ENCODE measurements around the gene RPL39L.
A peak's percentile ranks its signal among the peaks of the same experiment; 100 is the strongest.
"Not testable (repeated sequence)": the region's sequence is repeated elsewhere in the genome, so short reads cannot be mapped to it uniquely, and the experiment has no call there.

The RPL39L gene

GRCh38 chr3:187165144-187165543, 25.8 kb upstream of the RPL39L start:
- no peaks in the 10 kb centered on the region for H3K4me1 Mint-ChIP-seq (ENCODE audit: low read depth in 2 of 2)
- peaks cover 6 to 10% of the 10 kb centered on the region in 2 donors for H3K27me3 Mint-ChIP-seq
- no peak overlapping the region for H3K27ac Mint-ChIP-seq
- peak; percentile 77 for ATAC-seq (replicated peaks)
- no peaks in the 10 kb centered on the region for H3K9me3 Mint-ChIP-seq
- DNase-seq = peak; percentile 37 to 51 (median 48)
- H3K4me3 Mint-ChIP-seq = no peak overlapping the region
- H3K36me3 Mint-ChIP-seq (ENCODE audit: insufficient read depth) = no peaks in the 10 kb centered on the region

- H3K36me3 Mint-ChIP-seq (ENCODE audit: insufficient read depth) = no peaks in the 10 kb centered on the region
- ATAC-seq (replicated peaks) = no peak
- peaks cover 6 to 10% of the 10 kb centered on the region in 2 donors for H3K27me3 Mint-ChIP-seq
- no peaks in the 10 kb centered on the region for H3K4me1 Mint-ChIP-seq (ENCODE audit: low read depth in 2 of 2)
- H3K4me3 Mint-ChIP-seq = no peak overlapping the region
- peaks cover 0 to 2% of the 10 kb centered on the region in 2 donors for H3K9me3 Mint-ChIP-seq
- no peak overlapping the region for H3K27ac Mint-ChIP-seq
- no peak for DNase-seq
Observed at GRCh38 chr3:187162265-187162953, 23.1 kb upstream of the RPL39L start.

- Mint-ChIP-seq H3K4me1 (ENCODE audit: low read depth in 2 of 2) (no peaks in the 10 kb centered on the region), H3K27ac (no peak overlapping the region), H3K9me3 (peaks cover 0 to 2% of the 10 kb centered on the region in 2 donors), H3K36me3 (ENCODE audit: insufficient read depth) (no peaks in the 10 kb centered on the region), H3K4me3 (no peak overlapping the region), H3K27me3 (peaks cover 6 to 10% of the 10 kb centered on the region in 2 donors)
- ATAC-seq (replicated peaks) (no peak), DNase-seq (no peak)
Observed at GRCh38 chr3:187161556-187161955, 22.3 kb upstream of the RPL39L start.

GRCh38 chr3:187150599-187150998, 11.3 kb upstream of the RPL39L start:
- peaks cover 34 to 48% of the 10 kb centered on the region in 2 donors for H3K27me3 Mint-ChIP-seq
- H3K4me1 Mint-ChIP-seq (ENCODE audit: low read depth in 2 of 2) = peaks cover 0 to 5% of the 10 kb centered on the region in 2 donors
- no peaks in the 10 kb centered on the region for H3K9me3 Mint-ChIP-seq
- ATAC-seq (replicated peaks) (peak; percentile 72), DNase-seq (peak; percentile 56 to 63 (median 63))
- H3K27ac Mint-ChIP-seq = no peak overlapping the region
- H3K36me3 Mint-ChIP-seq (ENCODE audit: insufficient read depth) = peaks cover 2% of the 10 kb centered on the region
- no peak overlapping the region for H3K4me3 Mint-ChIP-seq

GRCh38 chr3:187150186-187150585, 10.9 kb upstream of the RPL39L start:
- Mint-ChIP-seq H3K4me3 (no peak overlapping the region), H3K36me3 (ENCODE audit: insufficient read depth) (peaks cover 2% of the 10 kb centered on the region), H3K27ac (no peak overlapping the region), H3K27me3 (peaks cover 34 to 48% of the 10 kb centered on the region in 2 donors), H3K4me1 (ENCODE audit: low read depth in 2 of 2) (peaks cover 0 to 5% of the 10 kb centered on the region in 2 donors), H3K9me3 (no peaks in the 10 kb centered on the region)
- ATAC-seq (replicated peaks) (no peak), DNase-seq (no peak)

- DNase-seq = no peak
- no peak overlapping the region for H3K4me3 Mint-ChIP-seq
- H3K36me3 Mint-ChIP-seq (ENCODE audit: insufficient read depth) = peaks cover 2% of the 10 kb centered on the region
- ATAC-seq (replicated peaks) = no peak
- H3K27ac Mint-ChIP-seq = peak overlapping the region in 1 of 2 donors; percentile 6
- peaks cover 9 to 16% of the 10 kb centered on the region in 2 donors for H3K27me3 Mint-ChIP-seq
- H3K4me1 Mint-ChIP-seq (ENCODE audit: low read depth in 2 of 2) = peaks cover 0 to 5% of the 10 kb centered on the region in 2 donors
- H3K9me3 Mint-ChIP-seq = peaks cover 0 to 6% of the 10 kb centered on the region in 2 donors
Observed at GRCh38 chr3:187146389-187146788, 7.1 kb upstream of the RPL39L start.

- Mint-ChIP-seq H3K4me3 (no peak overlapping the region), H3K27ac (peak overlapping the region in 1 of 2 donors; percentile 6), H3K4me1 (ENCODE audit: low read depth in 2 of 2) (no peaks in the 10 kb centered on the region), H3K36me3 (ENCODE audit: insufficient read depth) (peaks cover 2% of the 10 kb centered on the region), H3K27me3 (peaks cover 0 to 5% of the 10 kb centered on the region in 2 donors), H3K9me3 (peaks cover 0 to 6% of the 10 kb centered on the region in 2 donors)
- no peak for ATAC-seq (replicated peaks)
- DNase-seq = no peak
Observed at GRCh38 chr3:187145149-187145895, 6.0 kb upstream of the RPL39L start.

- Mint-ChIP-seq H3K9me3 (peaks cover 0 to 9% of the 10 kb centered on the region in 2 donors), H3K27ac (peak overlapping the region; percentile 95 to 97), H3K4me1 (ENCODE audit: low read depth in 2 of 2) (peaks cover 17 to 30% of the 10 kb centered on the region in 2 donors), H3K4me3 (peak overlapping the region; percentile 85 to 88), H3K36me3 (ENCODE audit: insufficient read depth) (peaks cover 11% of the 10 kb centered on the region), H3K27me3 (no peaks in the 10 kb centered on the region)
- no peak for ATAC-seq (replicated peaks)
- DNase-seq = no peak
Observed at GRCh38 chr3:187139895-187140253, 578 bp upstream of the RPL39L start.

- Mint-ChIP-seq H3K36me3 (ENCODE audit: insufficient read depth) (peaks cover 11% of the 10 kb centered on the region), H3K4me3 (peak overlapping the region in 1 of 2 donors; percentile 25), H3K4me1 (ENCODE audit: low read depth in 2 of 2) (peaks cover 20 to 45% of the 10 kb centered on the region in 2 donors), H3K27ac (peak overlapping the region in 1 of 2 donors; percentile 59), H3K27me3 (no peaks in the 10 kb centered on the region), H3K9me3 (peaks cover 0 to 4% of the 10 kb centered on the region in 2 donors)
- ATAC-seq (replicated peaks) = no peak
- DNase-seq = no peak
Observed at GRCh38 chr3:187136936-187137335, 2.4 kb downstream of the RPL39L start.

- H3K27ac Mint-ChIP-seq = peak overlapping the region in 1 of 2 donors; percentile 20
- H3K27me3 Mint-ChIP-seq = no peaks in the 10 kb centered on the region
- H3K4me3 Mint-ChIP-seq = peak overlapping the region in 1 of 2 donors; percentile 37
- H3K4me1 Mint-ChIP-seq (ENCODE audit: low read depth in 2 of 2) = peaks cover 22 to 49% of the 10 kb centered on the region in 2 donors
- peaks cover 11% of the 10 kb centered on the region for H3K36me3 Mint-ChIP-seq (ENCODE audit: insufficient read depth)
- peaks cover 0 to 2% of the 10 kb centered on the region in 2 donors for H3K9me3 Mint-ChIP-seq
- ATAC-seq (replicated peaks) (no peak), DNase-seq (no peak)
Observed at GRCh38 chr3:187136337-187136736, 3.0 kb downstream of the RPL39L start.

GRCh38 chr3:187135172-187135690, 4.1 kb downstream of the RPL39L start:
- not testable (repeated sequence) for H3K27me3 Mint-ChIP-seq; H3K4me3 Mint-ChIP-seq; ATAC-seq (replicated peaks); DNase-seq; H3K27ac Mint-ChIP-seq; H3K9me3 Mint-ChIP-seq
- peaks cover 33 to 60% of the 10 kb centered on the region in 2 donors for H3K4me1 Mint-ChIP-seq (ENCODE audit: low read depth in 2 of 2)
- peaks cover 19% of the 10 kb centered on the region for H3K36me3 Mint-ChIP-seq (ENCODE audit: insufficient read depth)

GRCh38 chr3:187133181-187133580, 6.1 kb downstream of the RPL39L start:
- not testable (repeated sequence) for ATAC-seq (replicated peaks); H3K27ac Mint-ChIP-seq; H3K4me3 Mint-ChIP-seq; H3K9me3 Mint-ChIP-seq; H3K36me3 Mint-ChIP-seq (ENCODE audit: insufficient read depth); DNase-seq; H3K27me3 Mint-ChIP-seq
- H3K4me1 Mint-ChIP-seq (ENCODE audit: low read depth in 2 of 2) = peaks cover 21 to 52% of the 10 kb centered on the region in 2 donors

GRCh38 chr3:187132666-187133065, 6.6 kb downstream of the RPL39L start:
- Mint-ChIP-seq H3K27ac (no peak overlapping the region), H3K36me3 (ENCODE audit: insufficient read depth) (peaks cover 8% of the 10 kb centered on the region), H3K27me3 (no peaks in the 10 kb centered on the region), H3K4me3 (no peak overlapping the region), H3K9me3 (peaks cover 4 to 6% of the 10 kb centered on the region in 2 donors), H3K4me1 (ENCODE audit: low read depth in 2 of 2) (peaks cover 20 to 50% of the 10 kb centered on the region in 2 donors)
- ATAC-seq (replicated peaks) (no peak), DNase-seq (no peak)

Measured in effector memory CD8-positive, alpha-beta T cell (primary cell).